ENCODE results near the gene FSTL3.

Gene FSTL3

DNA sequence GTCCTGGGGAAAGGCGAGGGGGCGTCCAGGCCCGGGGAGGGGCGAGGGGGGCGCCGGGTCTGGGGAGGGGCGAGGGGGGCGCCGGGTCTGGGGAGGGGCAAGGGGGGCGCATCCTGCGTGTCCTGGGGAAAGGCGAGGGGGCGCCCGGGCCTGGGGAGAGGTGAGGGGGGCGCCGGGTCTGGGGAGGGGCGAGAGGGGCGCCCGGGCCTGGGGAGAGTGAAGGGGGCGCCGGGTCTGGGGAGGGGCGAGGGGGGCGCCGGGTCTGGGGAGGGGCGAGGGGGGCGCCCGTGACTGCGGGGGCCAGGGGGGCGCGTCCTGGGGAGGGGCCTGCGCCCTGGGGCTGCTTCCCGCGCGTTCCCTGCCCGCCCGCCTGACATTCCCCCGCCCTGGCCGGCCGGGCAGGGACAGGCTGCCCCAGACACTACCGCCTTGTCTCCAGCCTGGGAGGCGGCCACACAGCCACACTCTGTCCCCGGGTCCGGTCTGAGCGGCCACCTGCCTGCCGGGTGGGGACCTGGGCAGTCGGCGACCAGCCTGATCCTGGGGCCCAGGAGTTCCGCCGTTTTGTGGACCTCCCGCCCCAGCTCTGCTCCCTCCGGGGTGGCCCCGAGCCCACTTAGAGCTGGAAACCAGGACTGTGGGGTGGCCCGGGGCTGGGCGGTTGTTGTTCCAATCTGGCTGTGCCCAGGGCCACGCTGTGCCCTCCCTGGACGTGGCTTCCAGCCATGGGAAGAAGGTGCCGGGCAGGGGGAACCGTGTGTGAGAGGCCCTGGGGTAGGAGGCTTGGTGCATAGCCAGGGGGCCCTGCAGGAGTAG lies 44.4 kb downstream of the FSTL3 start:
- no peak overlapping the region for H3K4me3 ChIP-seq (replicated peaks; ENCODE audit: low read depth, low read length)
- no peak for DNase-seq (ENCODE audit: extremely low read depth, low read depth)
- TF ChIP-seq, protein P1, sequence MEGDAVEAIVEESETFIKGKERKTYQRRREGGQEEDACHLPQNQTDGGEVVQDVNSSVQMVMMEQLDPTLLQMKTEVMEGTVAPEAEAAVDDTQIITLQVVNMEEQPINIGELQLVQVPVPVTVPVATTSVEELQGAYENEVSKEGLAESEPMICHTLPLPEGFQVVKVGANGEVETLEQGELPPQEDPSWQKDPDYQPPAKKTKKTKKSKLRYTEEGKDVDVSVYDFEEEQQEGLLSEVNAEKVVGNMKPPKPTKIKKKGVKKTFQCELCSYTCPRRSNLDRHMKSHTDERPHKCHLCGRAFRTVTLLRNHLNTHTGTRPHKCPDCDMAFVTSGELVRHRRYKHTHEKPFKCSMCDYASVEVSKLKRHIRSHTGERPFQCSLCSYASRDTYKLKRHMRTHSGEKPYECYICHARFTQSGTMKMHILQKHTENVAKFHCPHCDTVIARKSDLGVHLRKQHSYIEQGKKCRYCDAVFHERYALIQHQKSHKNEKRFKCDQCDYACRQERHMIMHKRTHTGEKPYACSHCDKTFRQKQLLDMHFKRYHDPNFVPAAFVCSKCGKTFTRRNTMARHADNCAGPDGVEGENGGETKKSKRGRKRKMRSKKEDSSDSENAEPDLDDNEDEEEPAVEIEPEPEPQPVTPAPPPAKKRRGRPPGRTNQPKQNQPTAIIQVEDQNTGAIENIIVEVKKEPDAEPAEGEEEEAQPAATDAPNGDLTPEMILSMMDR (IDR thresholded peaks at IDR 0.05; ENCODE audit: low read depth, low read length, missing control alignments): no peak

DNA sequence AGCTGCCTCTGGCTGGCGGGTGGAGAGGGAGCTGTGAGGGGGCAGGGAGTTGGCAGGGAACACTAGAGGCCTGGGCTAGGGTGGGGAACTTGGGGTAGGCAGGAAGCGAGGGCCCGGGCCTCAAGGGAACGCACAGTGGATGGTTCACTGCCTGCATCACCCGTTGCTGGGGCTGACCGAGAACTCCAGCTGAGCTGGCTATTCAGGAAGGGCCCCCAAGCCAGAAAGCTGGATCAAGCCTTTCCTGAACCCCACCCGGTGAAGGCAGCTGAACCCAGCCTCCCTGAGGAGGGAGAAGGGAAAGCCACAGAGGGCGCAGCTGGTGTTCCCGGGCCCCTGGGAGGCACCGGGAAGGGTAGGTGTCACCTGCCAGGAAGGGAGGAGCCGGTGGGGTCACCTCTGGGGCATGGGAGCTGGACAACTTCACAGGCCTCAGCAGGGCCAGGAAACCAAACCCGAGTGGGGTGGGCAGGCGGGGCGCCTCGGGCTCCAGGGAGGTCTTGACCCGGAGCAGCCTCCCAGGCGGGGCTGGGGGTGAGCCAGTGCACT lies 46.4 kb downstream of the FSTL3 start:
- no peak for DNase-seq (ENCODE audit: extremely low read depth, low read depth)
- TF ChIP-seq, protein P1 (IDR thresholded peaks at IDR 0.05; ENCODE audit: low read depth, low read length, missing control alignments): no peak
- no peak overlapping the region for H3K4me3 ChIP-seq (replicated peaks; ENCODE audit: low read depth, low read length)

DNA sequence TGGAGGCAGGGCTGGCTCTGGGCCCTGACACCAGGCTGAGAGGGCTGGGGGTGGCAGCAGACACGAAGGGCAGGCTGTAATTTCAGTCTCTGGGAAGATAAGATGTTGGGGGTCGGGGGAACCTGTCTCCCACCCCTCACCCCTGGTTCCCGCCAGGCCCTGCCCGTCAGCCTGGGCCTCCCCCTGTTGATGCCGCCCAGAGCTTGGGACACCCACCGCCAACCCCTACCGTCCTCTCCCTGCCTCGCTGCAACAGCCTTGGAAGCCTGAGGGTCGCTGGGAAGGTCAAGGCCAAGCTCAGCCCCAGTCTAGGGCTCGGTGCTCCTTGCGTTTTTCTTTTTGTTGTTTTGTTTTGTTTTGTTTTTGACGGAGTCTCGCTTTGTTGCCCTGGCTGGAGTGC lies 47.1 kb downstream of the FSTL3 start:
- H3K4me3 ChIP-seq (replicated peaks; ENCODE audit: low read depth, low read length): no peak overlapping the region
- no peak for DNase-seq (ENCODE audit: extremely low read depth, low read depth)
- TF ChIP-seq, protein P1 (IDR thresholded peaks at IDR 0.05; ENCODE audit: low read depth, low read length, missing control alignments): no peak

DNA sequence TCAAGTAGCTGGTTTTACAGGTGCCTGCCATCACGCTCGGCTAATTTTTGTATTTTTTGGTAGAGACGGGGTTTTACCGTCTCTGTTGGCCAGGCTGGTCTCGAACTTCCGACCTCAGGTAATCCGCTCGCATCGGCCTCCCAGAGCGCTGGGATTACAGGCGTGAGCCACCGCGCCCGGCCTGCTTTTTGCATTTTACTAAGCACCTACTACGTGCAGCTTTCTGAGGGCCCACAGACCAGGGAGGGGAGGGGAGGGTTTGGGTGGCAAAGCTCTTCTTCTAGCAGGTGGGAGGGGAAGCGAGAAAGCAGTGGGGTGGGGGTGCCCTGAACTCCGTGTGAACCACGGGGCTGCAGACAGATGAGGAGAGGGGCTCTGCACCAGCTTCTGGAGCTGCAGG lies 47.5 kb downstream of the FSTL3 start:
- H3K4me3 ChIP-seq (replicated peaks; ENCODE audit: low read depth, low read length): no peak overlapping the region
- no peak for DNase-seq (ENCODE audit: extremely low read depth, low read depth)
- TF ChIP-seq, protein P1 (IDR thresholded peaks at IDR 0.05; ENCODE audit: low read depth, low read length, missing control alignments): no peak

DNA sequence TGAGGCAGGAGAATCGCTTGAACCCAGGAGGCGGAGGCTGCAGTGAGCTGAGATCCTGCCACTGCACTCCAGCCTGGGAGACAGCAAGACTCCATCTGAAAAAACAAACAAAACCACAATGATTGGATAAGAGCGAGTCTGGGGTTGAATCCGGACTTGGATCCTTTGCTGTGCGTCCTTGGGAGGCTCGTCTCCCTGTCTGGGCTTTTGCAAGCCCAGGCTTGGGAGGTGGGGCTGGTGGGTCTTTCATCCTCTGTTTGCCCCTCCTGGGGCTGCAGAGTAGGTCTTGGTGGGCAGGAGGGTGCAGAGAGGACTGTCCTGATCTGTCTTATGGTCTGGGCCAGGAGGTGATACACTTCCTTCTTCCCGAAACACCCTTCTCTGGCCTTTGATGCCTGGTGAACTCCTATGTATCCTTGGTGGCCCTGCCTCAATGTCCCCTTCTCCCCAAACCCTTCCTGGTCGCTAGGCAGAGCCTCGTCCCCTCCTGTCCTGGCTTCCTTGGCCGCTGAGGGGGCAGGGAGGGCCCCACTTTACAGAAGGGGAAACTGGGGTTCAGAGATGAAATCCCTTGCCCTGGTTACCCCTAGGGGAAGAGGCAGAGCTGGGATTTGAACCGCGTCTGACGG lies 49.4 kb downstream of the FSTL3 start:
- no peak for DNase-seq (ENCODE audit: extremely low read depth, low read depth)
- TF ChIP-seq, protein P1 (IDR thresholded peaks at IDR 0.05; ENCODE audit: low read depth, low read length, missing control alignments): no peak
- no peak overlapping the region for H3K4me3 ChIP-seq (replicated peaks; ENCODE audit: low read depth, low read length)

DNA sequence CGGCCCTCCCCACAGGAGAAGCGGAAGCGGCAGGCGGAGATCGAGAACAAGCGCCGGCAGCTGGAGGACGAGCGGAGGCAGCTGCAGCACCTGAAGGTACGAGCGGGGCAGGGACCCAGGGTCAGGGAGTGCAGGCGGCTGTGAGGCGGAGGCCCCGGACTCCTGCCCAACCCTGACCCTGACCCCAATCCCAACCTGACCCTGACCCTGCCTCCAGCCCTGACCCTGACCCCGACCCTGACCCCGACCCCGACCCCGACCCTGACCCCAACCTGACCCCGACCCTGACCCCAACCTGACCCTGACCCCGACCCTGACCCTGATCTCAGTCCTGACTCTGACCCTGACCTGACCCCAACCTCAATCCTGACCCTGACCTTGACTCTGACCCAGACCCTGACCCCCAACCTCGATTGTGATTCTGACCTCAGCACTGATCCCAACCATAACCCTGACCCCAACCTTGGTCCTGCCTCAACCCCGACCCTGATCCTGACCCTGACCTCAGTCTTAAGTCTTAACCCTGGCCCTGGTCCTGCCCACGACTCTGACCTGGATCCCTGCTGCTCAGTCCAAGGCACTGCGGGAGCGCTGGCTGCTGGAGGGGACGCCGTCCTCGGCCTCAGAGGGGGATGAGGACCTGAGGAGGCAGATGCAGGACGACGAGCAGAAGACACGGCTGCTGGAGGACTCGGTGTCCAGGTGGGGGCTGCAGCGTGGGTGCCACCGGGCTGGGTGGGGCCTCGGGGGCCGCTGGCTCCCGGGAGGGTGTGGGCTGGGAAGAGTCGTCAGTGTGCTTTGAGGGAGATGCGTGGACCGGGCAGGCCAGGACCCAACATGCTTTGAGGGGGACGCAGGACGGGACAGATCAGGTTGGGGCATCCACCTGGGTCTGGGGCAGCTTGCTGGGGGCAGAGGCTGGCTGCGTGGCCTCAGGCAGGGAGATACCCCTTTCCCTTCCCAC lies 51.1 kb downstream of the FSTL3 start:
- TF ChIP-seq, protein P1 (IDR thresholded peaks at IDR 0.05; ENCODE audit: low read depth, low read length, missing control alignments): no peak
- no peak for DNase-seq (ENCODE audit: extremely low read depth, low read depth)
- H3K4me3 ChIP-seq (replicated peaks; ENCODE audit: low read depth, low read length): no peak overlapping the region
